ENCODE data around the gene RMDN3. TPM values are rescaled to one million over a fixed set of nuclear protein-coding genes. Genes with fewer than 3 reads are reported as not detected.

RMDN3 gene
- polyA plus RNA-seq, 1 donor, result 79.8 TPM

DNA sequence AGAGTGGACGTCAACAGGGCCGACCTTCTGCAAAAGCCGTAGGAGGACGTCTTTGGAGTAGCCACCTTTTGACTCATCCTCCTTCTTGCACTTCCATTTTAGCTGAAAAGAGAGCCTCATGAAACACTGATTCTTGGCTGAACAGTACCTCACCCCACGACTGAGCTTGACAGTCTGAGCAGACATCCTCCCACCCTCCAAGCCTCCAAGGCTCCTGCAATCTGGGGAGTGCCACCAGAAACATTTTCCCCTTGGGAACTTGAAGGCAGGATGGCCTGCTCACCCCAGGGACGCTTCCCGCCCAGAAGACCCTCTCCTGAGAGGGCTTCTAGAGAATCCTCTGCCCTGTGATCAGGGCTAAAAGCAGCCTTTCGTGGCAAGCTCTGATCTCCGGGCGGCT lies 20.0 kb upstream of the RMDN3 start:
- Histone ChIP-seq H3K4me1 (ENCODE audit: control insufficient read depth, insufficient read depth, low read length) (peaks cover 17% of the 10 kb centered on the region), H3K4me3 (ENCODE audit: low read length) (no peak overlapping the region), H3K36me3 (ENCODE audit: control insufficient read depth, insufficient read depth, low read length) (peaks cover 71% of the 10 kb centered on the region), H3K9me3 (ENCODE audit: control insufficient read depth, low read depth, low read length) (no peaks in the 10 kb centered on the region), H3K27me3 (ENCODE audit: control insufficient read depth, insufficient read depth, low read length) (no peaks in the 10 kb centered on the region), H3K27ac (ENCODE audit: low read length) (no peak overlapping the region)
- no peak for DNase-seq
- no CpG with 5 or more reads among the region's 10 CpGs for WGBS (ENCODE audit: insufficient coverage, low lambda C conversion rate)

DNA sequence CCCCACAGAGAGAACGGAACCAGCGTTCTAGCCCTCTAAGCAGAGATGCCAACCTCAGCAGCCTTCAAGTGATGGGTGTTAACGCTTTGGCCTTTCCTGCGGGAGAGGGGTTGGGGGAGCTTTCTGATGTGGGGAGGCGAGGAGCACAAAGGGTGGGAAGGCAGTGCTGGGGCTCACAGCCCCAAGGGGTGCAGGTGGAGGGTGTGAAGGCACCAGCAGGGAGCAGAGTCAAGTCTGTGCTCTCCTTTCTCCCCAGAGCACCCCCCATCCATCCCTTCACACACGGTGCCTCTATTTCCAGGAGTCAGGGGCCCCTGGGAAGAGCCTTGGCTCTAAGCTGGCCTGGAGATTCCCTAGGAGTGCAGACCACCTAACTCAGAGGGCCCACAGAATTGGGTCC lies 18.8 kb upstream of the RMDN3 start:
- no peak for DNase-seq
- no CpG with 5 or more reads among the region's 6 CpGs for WGBS (ENCODE audit: insufficient coverage, low lambda C conversion rate)
- peaks cover 60% of the 10 kb centered on the region for H3K36me3 ChIP-seq (ENCODE audit: control insufficient read depth, insufficient read depth, low read length)

DNA sequence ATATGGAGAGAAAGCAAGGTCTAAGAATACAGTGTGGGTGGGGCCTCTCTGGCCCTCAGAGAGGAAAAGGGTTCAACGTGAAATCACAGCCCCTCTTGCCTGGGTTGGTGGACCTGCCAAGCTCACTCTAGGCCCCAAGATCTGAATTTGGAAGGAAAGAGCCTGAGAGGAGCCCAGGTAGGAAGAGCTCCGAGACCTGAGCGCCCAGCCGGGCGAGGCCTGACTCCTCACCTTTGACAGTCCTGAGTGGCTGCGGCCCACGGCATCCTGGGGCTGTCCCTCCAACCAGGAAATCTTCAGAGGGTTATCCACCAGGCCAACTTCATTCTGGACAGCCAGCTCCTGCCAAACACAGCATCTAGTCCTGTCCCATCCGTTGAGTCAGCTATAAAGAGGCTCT lies 18.4 kb upstream of the RMDN3 start:
- no CpG with 5 or more reads among the region's 8 CpGs for WGBS (ENCODE audit: insufficient coverage, low lambda C conversion rate)
- H3K4me1 ChIP-seq (ENCODE audit: control insufficient read depth, insufficient read depth, low read length), result peaks cover 32% of the 10 kb centered on the region
- no peaks in the 10 kb centered on the region for H3K27me3 ChIP-seq (ENCODE audit: control insufficient read depth, insufficient read depth, low read length)
- H3K4me3 ChIP-seq (ENCODE audit: low read length), result no peak overlapping the region
- H3K36me3 ChIP-seq (ENCODE audit: control insufficient read depth, insufficient read depth, low read length), result peaks cover 57% of the 10 kb centered on the region
- H3K9me3 ChIP-seq (ENCODE audit: control insufficient read depth, low read depth, low read length), result no peaks in the 10 kb centered on the region
- no peak overlapping the region for H3K27ac ChIP-seq (ENCODE audit: low read length)
- DNase-seq, result no peak

More for the DNA sequence above, 18.8 kb upstream of the RMDN3 start:
- H3K27me3 ChIP-seq (ENCODE audit: control insufficient read depth, insufficient read depth, low read length), result no peaks in the 10 kb centered on the region
- no peak overlapping the region for H3K27ac ChIP-seq (ENCODE audit: low read length)
- peaks cover 28% of the 10 kb centered on the region for H3K4me1 ChIP-seq (ENCODE audit: control insufficient read depth, insufficient read depth, low read length)
- H3K9me3 ChIP-seq (ENCODE audit: control insufficient read depth, low read depth, low read length), result no peaks in the 10 kb centered on the region
- no peak overlapping the region for H3K4me3 ChIP-seq (ENCODE audit: low read length)

GRCh38 chr15:40772014-40772413 lies 17.0 kb upstream of the RMDN3 start:
- WGBS (ENCODE audit: insufficient coverage, low lambda C conversion rate), result no CpG with 5 or more reads among the region's 13 CpGs
- no peaks in the 10 kb centered on the region for H3K27me3 ChIP-seq (ENCODE audit: control insufficient read depth, insufficient read depth, low read length)
- no peak for DNase-seq
- peaks cover 67% of the 10 kb centered on the region for H3K36me3 ChIP-seq (ENCODE audit: control insufficient read depth, insufficient read depth, low read length)
- no peaks in the 10 kb centered on the region for H3K9me3 ChIP-seq (ENCODE audit: control insufficient read depth, low read depth, low read length)
- no peak overlapping the region for H3K27ac ChIP-seq (ENCODE audit: low read length)
- peaks cover 43% of the 10 kb centered on the region for H3K4me1 ChIP-seq (ENCODE audit: control insufficient read depth, insufficient read depth, low read length)
- H3K4me3 ChIP-seq (ENCODE audit: low read length), result no peak overlapping the region

GRCh38 chr15:40771242-40771641 lies 16.2 kb upstream of the RMDN3 start:
- H3K27ac ChIP-seq (ENCODE audit: low read length), result peak overlapping the region; percentile 97
- peaks cover 67% of the 10 kb centered on the region for H3K36me3 ChIP-seq (ENCODE audit: control insufficient read depth, insufficient read depth, low read length)
- H3K4me1 ChIP-seq (ENCODE audit: control insufficient read depth, insufficient read depth, low read length), result peaks cover 51% of the 10 kb centered on the region

DNA sequence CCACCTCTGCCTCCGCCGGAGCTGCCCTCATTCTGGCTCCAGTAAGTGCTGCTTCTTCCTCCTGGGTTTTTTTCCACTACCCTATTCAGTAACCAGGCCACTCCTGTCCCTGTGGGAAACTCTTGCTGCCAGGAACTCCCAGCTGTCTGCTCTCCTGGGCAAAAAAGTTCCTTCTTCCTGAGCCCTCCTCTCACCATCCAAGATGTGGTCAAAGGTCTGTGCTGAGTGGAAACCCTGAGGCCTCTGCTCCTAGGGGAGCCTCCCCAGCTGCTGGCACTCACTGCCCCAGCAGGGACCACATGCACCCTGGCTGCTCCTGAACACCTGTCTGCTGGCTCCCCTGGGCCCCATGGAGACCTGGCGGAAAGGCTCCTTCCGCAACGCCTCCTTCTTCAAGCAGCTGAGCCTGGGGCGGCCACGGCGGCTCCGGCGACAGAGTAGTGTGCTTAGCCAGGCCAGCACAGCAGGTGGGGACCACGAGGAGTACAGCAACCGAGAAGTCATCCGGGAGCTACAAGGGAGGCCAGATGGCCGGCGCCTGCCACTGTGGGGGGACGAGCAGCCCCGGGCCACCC lies 15.2 kb upstream of the RMDN3 start:
- WGBS (ENCODE audit: insufficient coverage, low lambda C conversion rate), result no CpG with 5 or more reads among the region's 17 CpGs
- peaks cover 66% of the 10 kb centered on the region for H3K36me3 ChIP-seq (ENCODE audit: control insufficient read depth, insufficient read depth, low read length)
- H3K4me1 ChIP-seq (ENCODE audit: control insufficient read depth, insufficient read depth, low read length), result peaks cover 60% of the 10 kb centered on the region

More at GRCh38 chr15:40771242-40771641, 16.2 kb upstream of the RMDN3 start:
- WGBS (ENCODE audit: insufficient coverage, low lambda C conversion rate), result no CpG with 5 or more reads among the region's 5 CpGs
- Histone ChIP-seq H3K27me3 (ENCODE audit: control insufficient read depth, insufficient read depth, low read length) (no peaks in the 10 kb centered on the region), H3K4me3 (ENCODE audit: low read length) (no peak overlapping the region), H3K9me3 (ENCODE audit: control insufficient read depth, low read depth, low read length) (no peaks in the 10 kb centered on the region)
- no peak for DNase-seq

GRCh38 chr15:40769274-40770146 lies 14.5 kb upstream of the RMDN3 start, which contains the start of gene C15orf62:
TSS of gene C15orf62 (plus strand) at chr15:40769980. CDS start at chr15:40770496, 516 bp downstream.
- peak; percentile 81 to 93 for DNase-seq
- no CpG with 5 or more reads among the region's 28 CpGs for WGBS (ENCODE audit: insufficient coverage, low lambda C conversion rate)
- H3K4me3 ChIP-seq (ENCODE audit: low read length), result peak within 1 kb of the TSS; percentile 29

More for the DNA sequence above, 15.2 kb upstream of the RMDN3 start:
- H3K9me3 ChIP-seq (ENCODE audit: control insufficient read depth, low read depth, low read length), result no peaks in the 10 kb centered on the region
- DNase-seq, result peak; percentile 87 to 94
- H3K27ac ChIP-seq (ENCODE audit: low read length), result peak overlapping the region; percentile 97
- H3K27me3 ChIP-seq (ENCODE audit: control insufficient read depth, insufficient read depth, low read length), result no peaks in the 10 kb centered on the region
- H3K4me3 ChIP-seq (ENCODE audit: low read length), result peak overlapping the region; percentile 29

DNA sequence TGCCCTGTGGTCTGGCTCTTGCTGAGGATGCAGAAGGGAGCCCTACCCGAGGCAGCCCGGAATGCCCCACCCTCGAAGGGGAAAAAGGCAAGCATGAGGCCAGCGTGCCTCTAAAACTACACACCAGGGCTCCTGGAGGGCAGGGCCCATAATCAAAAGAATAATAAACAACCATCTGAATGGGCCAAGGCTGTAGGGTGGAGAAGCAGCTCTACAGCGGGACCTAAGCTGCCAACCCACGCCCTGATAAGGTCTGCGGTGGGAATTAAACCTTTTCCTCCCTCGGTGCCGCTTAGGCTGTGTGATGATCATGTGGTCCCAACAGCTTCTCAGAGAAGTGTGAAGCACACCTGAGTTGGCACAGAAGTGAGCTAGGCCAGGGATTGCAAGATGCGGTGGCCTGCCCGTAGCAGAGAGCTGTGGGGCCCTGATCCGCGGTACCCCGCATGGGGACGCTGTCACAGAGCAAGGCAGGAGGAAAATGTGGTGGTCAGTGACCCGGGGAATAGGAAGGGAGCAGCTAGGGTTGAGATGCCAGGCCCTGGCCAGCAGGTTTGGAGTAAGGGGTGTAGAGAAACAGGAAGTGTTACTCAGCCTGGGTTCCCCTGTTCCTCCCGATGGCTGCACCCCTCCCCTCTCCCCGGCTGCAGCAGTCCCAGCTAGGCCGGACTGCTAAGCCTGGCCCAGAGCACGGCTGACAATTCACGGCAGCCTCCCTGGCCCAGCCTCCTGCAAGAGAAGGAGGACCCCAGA lies 13.6 kb upstream of the RMDN3 start:
- peak in 1 of 2 donors; percentile 46 for DNase-seq
- WGBS (ENCODE audit: insufficient coverage, low lambda C conversion rate), result no CpG with 5 or more reads among the region's 21 CpGs
- H3K9me3 ChIP-seq (ENCODE audit: control insufficient read depth, low read depth, low read length), result peaks cover 3% of the 10 kb centered on the region
- peak overlapping the region; percentile 97 for H3K27ac ChIP-seq (ENCODE audit: low read length)
- peaks cover 50% of the 10 kb centered on the region for H3K36me3 ChIP-seq (ENCODE audit: control insufficient read depth, insufficient read depth, low read length)
- no peaks in the 10 kb centered on the region for H3K27me3 ChIP-seq (ENCODE audit: control insufficient read depth, insufficient read depth, low read length)
- H3K4me3 ChIP-seq (ENCODE audit: low read length), result peak overlapping the region; percentile 29
- H3K4me1 ChIP-seq (ENCODE audit: control insufficient read depth, insufficient read depth, low read length), result peaks cover 60% of the 10 kb centered on the region

More at GRCh38 chr15:40769274-40770146, 14.5 kb upstream of the RMDN3 start, which contains the start of gene C15orf62:
- H3K27ac ChIP-seq (ENCODE audit: low read length), result peak within 1 kb of the TSS; percentile 97
- no peaks in the 10 kb centered on the region for H3K27me3 ChIP-seq (ENCODE audit: control insufficient read depth, insufficient read depth, low read length)
- H3K4me1 ChIP-seq (ENCODE audit: control insufficient read depth, insufficient read depth, low read length), result peaks cover 60% of the 10 kb centered on the region
- H3K9me3 ChIP-seq (ENCODE audit: control insufficient read depth, low read depth, low read length), result no peaks in the 10 kb centered on the region
- peaks cover 58% of the 10 kb centered on the region for H3K36me3 ChIP-seq (ENCODE audit: control insufficient read depth, insufficient read depth, low read length)

DNA sequence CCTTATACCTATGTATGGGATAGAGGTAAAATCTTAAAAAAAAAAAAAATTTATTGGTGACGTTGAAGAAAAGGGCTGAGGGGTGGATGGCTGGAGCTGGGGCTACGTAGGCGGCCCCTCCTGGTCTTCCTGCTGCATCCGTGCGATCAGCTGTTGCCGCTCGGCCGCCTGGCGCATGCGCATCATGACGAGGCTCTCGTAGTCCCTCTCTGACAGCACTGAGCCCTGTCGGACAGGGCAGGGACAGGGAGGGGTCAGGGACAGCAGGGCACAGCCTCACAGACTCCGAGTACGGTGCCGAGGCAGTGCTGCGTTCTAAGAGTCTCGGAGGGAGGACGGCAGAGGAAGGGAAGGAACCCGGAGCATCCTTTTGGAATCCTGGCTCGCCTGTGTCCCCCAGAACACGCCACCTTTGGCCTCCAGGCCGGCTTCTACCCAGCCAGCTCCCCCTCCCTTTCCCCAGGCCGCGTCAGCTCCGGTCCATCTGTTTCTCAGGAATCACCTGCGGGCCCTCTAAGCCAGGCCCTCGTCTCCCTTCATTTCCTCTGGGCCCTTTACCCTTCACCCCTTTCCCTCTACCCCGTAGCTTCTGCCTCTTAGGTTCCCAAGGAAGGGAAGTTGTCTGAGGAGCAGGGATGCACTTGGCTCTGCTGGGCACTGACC lies 12.9 kb upstream of the RMDN3 start:
- peaks cover 3% of the 10 kb centered on the region for H3K9me3 ChIP-seq (ENCODE audit: control insufficient read depth, low read depth, low read length)
- H3K4me3 ChIP-seq (ENCODE audit: low read length), result no peak overlapping the region
- no peaks in the 10 kb centered on the region for H3K27me3 ChIP-seq (ENCODE audit: control insufficient read depth, insufficient read depth, low read length)
- DNase-seq, result no peak
- H3K36me3 ChIP-seq (ENCODE audit: control insufficient read depth, insufficient read depth, low read length), result peaks cover 44% of the 10 kb centered on the region
- H3K4me1 ChIP-seq (ENCODE audit: control insufficient read depth, insufficient read depth, low read length), result peaks cover 67% of the 10 kb centered on the region
- H3K27ac ChIP-seq (ENCODE audit: low read length), result peak overlapping the region; percentile 97
- 80% methylated on average over 1 of the region's 29 CpGs for WGBS (ENCODE audit: insufficient coverage, low lambda C conversion rate)

All from large intestine (tissue), 3 donors.